ENCODE measurements around the gene RREB1. TPM values are rescaled to one million over a fixed set of nuclear protein-coding genes. Genes with fewer than 3 reads are reported as not detected.

Gene RREB1
- total and polyA plus RNA-seq, 12 donors: 3.0 to 47.1 (median 36.1) TPM

DNA sequence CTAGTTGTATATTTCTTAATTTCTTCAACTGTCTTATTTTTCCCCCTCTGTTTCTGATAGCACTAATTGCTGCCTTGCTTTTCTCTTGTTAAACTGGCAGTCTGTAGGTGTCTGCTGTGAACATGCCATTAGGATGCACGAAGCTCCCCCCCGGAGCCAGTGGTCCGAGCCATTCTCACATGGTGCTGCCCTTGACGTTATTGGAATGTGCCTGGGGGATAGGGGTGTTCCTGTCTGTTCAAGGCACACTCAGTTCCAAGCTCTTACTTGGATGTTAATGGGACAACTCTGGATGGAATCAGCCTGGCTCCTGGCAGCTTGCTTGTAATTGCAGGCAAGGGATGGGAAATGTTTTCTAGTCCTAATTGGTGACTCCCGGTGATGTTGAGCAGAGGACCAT, 68.4 kb downstream of the RREB1 start:
- Histone ChIP-seq H3K9me3 (no peaks in the 10 kb centered on the region), H3K4me3 (no peak overlapping the region), H3K27ac (peak overlapping the region in 2 of 10 donors; percentile 9 to 42), H3K27me3 (no peaks in the 10 kb centered on the region), H3K36me3 (peaks cover 0 to 56% (median 6%) of the 10 kb centered on the region in 9 donors), H3K4me1 (peaks cover 0 to 57% (median 49%) of the 10 kb centered on the region in 9 donors)
- TF ChIP-seq, protein P1, sequence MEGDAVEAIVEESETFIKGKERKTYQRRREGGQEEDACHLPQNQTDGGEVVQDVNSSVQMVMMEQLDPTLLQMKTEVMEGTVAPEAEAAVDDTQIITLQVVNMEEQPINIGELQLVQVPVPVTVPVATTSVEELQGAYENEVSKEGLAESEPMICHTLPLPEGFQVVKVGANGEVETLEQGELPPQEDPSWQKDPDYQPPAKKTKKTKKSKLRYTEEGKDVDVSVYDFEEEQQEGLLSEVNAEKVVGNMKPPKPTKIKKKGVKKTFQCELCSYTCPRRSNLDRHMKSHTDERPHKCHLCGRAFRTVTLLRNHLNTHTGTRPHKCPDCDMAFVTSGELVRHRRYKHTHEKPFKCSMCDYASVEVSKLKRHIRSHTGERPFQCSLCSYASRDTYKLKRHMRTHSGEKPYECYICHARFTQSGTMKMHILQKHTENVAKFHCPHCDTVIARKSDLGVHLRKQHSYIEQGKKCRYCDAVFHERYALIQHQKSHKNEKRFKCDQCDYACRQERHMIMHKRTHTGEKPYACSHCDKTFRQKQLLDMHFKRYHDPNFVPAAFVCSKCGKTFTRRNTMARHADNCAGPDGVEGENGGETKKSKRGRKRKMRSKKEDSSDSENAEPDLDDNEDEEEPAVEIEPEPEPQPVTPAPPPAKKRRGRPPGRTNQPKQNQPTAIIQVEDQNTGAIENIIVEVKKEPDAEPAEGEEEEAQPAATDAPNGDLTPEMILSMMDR (IDR thresholded peaks at IDR 0.05): no peak
- ATAC-seq (peak in 6 of 8 donors; percentile 29 to 92 (median 70)), DNase-seq (no peak)
- intact Hi-C loops (cut with DNase I): no loop called here
- 57 to 66% methylated on average over 5 of the region's 5 CpGs for WGBS, 2 donors

DNA sequence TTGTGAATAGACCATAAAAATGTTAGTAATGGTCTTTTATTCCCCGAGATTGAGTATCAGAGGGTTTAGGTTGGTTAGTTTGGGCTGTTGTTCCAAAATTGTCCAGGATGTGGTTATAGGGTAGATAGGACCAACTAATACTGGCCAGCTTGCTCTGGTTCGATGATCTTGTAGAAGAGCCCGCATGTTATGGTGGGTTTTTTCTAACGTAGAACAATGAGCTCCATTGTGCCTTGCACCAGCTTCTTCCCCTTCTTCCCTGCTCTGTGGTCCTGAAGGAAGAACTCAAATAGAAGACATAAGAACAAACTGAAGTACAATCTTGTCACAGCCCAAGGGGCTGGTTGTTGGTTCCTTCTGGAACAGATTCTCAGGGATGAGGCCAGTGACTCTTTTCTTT, 70.5 kb downstream of the RREB1 start:
- 92 to 94% methylated on average over 4 of the region's 4 CpGs for WGBS, 2 donors
- Histone ChIP-seq H3K27ac (peak overlapping the region in 1 of 10 donors; percentile 5), H3K4me1 (peaks cover 0 to 40% (median 34%) of the 10 kb centered on the region in 9 donors), H3K4me3 (no peak overlapping the region), H3K36me3 (peaks cover 0 to 76% (median 20%) of the 10 kb centered on the region in 9 donors), H3K9me3 (no peaks in the 10 kb centered on the region), H3K27me3 (no peaks in the 10 kb centered on the region)
- intact Hi-C loops (cut with DNase I): no loop called here
- TF ChIP-seq, protein P1 (IDR thresholded peaks at IDR 0.05): no peak
- DNase-seq: no peak
- no peak for ATAC-seq

DNA sequence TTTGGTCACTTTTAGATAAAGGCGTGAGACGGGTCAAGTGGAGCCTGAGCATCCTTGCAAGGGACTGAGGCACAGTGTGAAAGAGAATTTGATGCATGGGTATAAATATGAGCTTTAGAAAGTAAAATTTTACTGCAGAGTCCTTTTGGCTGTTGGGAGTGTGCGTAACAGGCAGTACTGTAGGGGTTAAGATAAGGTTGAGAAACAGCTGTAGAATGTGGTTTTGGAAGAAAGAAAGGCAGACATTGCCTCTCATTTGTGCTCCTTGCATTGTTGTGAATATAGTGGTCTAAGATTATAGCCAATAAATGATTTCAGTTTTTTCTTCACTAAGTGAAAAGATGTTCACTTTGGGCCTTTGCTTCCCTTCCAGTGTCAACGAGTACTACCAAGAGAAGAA, 73.0 kb downstream of the RREB1 start:
- H3K27ac ChIP-seq: no peak overlapping the region
- 89 to 94% methylated on average over 4 of the region's 4 CpGs for WGBS, 2 donors
- TF ChIP-seq, protein P1 (IDR thresholded peaks at IDR 0.05): no peak
- intact Hi-C loops (cut with DNase I): no loop called here
- no peak for ATAC-seq
- H3K4me3 ChIP-seq: no peak overlapping the region
- no peak for DNase-seq
- peaks cover 0 to 99% (median 24%) of the 10 kb centered on the region in 9 donors for H3K36me3 ChIP-seq
- H3K4me1 ChIP-seq: peaks cover 0 to 22% (median 14%) of the 10 kb centered on the region in 9 donors
- no peaks in the 10 kb centered on the region for H3K27me3 ChIP-seq
- H3K9me3 ChIP-seq: no peaks in the 10 kb centered on the region

DNA sequence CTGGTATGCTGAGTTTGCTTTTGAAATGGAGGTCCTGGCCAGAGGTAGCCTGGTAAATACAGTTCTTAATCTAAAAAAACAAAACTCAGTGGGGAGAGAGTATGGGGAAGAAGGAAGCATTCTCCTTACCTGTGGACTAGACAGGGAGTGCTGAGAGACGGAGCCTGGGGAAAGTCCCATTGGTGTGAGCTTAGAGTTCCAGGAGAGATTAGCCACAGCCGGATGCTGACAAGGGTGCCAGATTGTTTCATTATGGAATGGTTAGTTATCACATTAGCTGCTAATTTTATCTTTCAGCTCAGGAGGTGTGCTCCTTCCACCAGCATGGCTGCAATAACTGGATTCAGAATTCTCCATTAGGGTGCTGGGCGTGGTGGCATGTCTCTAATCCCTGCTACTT, 75.9 kb downstream of the RREB1 start:
- intact Hi-C loops (cut with DNase I): no loop called here
- ATAC-seq (peak in 7 of 8 donors; percentile 25 to 80 (median 56)), DNase-seq (no peak)
- TF ChIP-seq, protein P1 (IDR thresholded peaks at IDR 0.05): no peak
- H3K36me3 ChIP-seq: peaks cover 0 to 98% (median 31%) of the 10 kb centered on the region in 9 donors
- no peak overlapping the region for H3K4me3 ChIP-seq
- no peaks in the 10 kb centered on the region for H3K9me3 ChIP-seq
- H3K27ac ChIP-seq: no peak overlapping the region
- peaks cover 0 to 37% (median 6%) of the 10 kb centered on the region in 9 donors for H3K4me1 ChIP-seq
- 58 to 74% methylated on average over 3 of the region's 3 CpGs for WGBS, 2 donors
- no peaks in the 10 kb centered on the region for H3K27me3 ChIP-seq

Data from heart right ventricle (tissue), 16 donors.